GM12801 (cell line): Measurements from ENCODE around the gene TMEM59L.

Source experiments
- CTCF ChIP-seq: IDR thresholded peaks from one replicate; pipeline ENCODE4 v1.5.1; 2011; ENCODE audit warnings: control low read depth; ENCODE audit not compliant: insufficient read length; ENCODE audit errors: extremely low read depth

TMEM59L gene

DNA sequence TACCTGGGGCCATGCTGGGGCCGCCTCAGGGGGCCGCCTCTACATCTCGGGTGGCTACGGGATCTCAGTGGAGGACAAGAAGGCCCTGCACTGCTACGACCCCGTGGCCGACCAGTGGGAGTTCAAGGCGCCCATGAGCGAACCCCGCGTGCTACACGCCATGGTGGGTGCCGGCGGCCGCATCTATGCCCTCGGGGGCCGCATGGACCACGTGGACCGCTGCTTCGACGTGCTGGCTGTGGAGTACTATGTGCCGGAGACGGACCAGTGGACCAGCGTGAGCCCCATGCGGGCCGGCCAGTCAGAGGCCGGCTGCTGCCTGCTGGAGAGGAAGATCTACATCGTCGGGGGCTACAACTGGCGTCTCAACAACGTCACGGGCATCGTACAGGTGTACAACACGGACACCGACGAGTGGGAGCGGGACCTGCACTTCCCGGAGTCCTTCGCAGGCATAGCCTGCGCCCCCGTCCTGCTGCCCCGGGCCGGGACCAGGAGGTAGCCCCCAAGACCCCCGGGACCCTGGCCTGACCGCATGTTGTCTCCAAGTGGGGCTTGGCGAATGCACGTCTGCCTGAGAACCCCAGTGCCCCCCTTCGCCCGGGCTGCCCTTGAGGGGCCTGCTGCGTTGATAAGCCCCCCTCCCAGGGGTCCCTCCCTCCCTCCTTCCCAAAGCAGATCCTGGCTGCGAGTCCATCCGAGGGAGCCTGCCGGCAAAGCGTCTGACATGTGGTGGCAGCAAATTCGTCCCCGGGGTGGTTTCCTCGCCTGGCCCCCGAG lies 56.3 kb downstream of the TMEM59L start:
- TF ChIP-seq CTCF, result no peak

- no peak for TF ChIP-seq CTCF
These were observed 56.8 kb downstream of the TMEM59L start for GRCh38 chr19:18669524-18669817.

DNA sequence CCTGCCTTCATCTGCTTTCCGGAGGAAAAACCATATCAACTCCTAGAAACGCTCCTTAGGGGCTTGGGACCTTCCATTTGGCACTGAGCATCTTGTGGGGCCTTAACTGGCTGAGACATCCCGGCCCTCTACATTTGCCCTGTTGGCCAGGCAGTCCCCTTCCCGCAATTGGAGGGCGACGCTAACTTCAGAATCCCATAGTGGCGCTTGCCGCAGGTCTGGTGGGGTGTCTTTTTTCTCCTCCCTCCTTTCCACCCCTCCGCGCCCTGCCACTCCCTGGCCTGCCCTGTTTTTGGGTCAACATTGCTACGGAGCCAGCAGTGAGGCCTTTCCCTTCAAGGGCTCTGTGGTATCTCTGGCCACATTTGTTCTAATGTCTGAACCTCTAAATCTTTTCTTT lies 57.2 kb downstream of the TMEM59L start:
- TF ChIP-seq CTCF, result no peak

DNA sequence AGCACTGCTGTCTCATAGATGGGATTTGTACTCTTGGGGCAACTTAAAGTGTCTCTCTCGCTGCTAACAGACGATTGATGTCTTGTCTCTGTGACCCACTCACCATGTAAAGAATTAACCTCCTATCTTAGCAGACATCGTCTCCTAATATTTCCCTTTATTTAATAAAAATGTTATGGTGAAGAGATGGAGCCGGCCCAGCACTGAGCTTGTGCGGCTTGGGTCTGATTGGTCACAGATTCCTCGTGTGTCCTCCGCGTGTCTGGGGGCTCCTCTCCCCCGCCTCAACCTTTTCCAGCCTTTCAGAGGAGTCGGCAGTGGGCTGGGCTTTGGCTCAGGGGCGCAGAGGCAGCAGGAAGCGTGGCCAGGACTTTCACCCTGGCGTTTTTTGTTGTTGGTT lies 57.6 kb downstream of the TMEM59L start:
- TF ChIP-seq CTCF, result no peak
